Right lobe of liver (tissue), 4 donors: ENCODE data around the gene IRX6.

Experiments used
- CTCF ChIP-seq, 4 donors: fragments of 200-600 bp in 3 of 4; fragments of 450-650 bp in 1 of 4; IDR thresholded peaks; one replicate each; pipeline versions ENCODE4 v1.5.1 to v1.8.0; 2016 to 2022; ENCODE audit warnings: antibody characterized with exemption in 4 of 4, mild to moderate bottlenecking in 2 of 4
- POLR2A ChIP-seq: fragments of 450-650 bp; IDR thresholded peaks from one replicate; pipeline ENCODE4 v1.6.1; 2017; ENCODE audit warnings: antibody characterized with exemption, mild to moderate bottlenecking
- donor health status: DM: no; HTN: no; CAD: no.
- donor health status: DM: no; HTN: no; CAD: no.
- donor health status: DM: no; HTN: yes; CAD: no.

DNA sequence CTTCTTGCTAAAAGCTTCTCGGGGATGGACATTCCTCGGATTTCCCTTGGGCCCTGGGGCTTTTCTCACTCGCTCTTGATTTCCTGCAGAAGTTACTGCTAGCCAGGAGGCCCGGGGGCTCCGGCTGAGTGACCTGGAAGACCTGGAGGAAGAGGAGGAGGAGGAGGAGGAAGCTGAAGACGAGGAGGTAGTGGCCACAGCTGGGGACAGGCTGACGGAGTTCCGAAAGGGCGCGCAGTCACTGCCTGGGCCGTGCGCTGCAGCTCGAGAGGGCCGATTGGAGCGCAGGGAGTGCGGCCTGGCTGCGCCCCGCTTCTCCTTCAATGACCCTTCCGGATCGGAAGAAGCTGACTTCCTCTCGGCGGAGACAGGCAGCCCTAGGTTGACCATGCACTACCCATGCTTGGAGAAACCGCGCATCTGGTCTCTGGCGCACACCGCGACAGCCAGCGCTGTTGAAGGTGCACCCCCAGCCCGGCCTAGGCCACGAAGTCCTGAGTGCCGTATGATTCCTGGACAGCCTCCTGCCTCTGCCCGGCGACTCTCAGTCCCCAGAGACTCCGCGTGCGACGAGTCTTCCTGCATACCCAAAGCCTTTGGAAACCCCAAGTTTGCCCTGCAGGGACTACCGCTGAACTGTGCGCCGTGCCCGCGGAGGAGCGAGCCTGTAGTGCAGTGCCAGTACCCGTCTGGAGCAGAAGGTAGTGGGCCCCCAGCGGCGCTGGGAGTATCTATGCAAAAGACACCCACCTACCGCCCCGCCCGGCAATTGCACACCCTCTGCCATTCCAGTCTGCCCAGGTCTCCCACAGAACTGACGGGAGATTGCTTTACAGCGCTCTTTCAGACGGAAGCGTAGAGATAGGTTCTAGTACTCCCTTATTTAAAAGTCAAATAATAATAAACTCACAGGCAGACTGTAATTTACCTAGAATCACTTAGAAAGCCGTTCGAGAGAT lies 4.9 kb downstream of the IRX6 start:
- TF ChIP-seq CTCF (IDR thresholded peaks at IDR 0.05) (no peak), POLR2A (no peak)
